CD4-positive, alpha-beta T cell treated with Interferon gamma for 1 hour (primary cell): ENCODE data around the gene CUEDC1.
A peak's percentile ranks its signal among the peaks of the same experiment; 100 is the strongest.

Source experiments
- DNase-seq: peaks from one replicate; pipeline ENCODE4 v3.0.0-alpha.2; 2020

Gene CUEDC1, protein sequence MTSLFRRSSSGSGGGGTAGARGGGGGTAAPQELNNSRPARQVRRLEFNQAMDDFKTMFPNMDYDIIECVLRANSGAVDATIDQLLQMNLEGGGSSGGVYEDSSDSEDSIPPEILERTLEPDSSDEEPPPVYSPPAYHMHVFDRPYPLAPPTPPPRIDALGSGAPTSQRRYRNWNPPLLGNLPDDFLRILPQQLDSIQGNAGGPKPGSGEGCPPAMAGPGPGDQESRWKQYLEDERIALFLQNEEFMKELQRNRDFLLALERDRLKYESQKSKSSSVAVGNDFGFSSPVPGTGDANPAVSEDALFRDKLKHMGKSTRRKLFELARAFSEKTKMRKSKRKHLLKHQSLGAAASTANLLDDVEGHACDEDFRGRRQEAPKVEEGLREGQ

GRCh38 chr17:57955183-57955931 lies at the start of gene CUEDC1:
Gene CUEDC1 (minus strand): TSS chr17:57955412. CDS start chr17:57885564, 69,848 bp downstream.
- peak; percentile 56 for DNase-seq

DNA sequence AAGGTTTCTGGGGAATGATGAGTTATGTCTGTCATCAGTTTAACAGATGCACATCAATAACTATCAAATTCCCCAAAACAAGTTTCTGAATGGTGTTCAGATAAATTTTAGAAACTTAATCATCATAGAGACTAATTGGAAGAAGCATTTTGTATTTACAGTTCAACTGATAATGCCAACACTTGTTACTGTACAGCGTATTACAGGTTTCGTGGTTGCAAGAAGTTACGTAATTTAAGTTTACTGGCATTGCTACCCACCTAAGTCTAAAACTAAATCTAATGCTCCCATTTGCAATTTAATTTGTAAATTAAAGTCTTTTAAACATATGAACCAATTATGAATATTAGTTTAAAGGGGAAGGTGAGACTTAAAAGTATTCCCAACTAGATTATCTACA lies 48.8 kb upstream of the CUEDC1 start:
- DNase-seq: no peak

GRCh38 chr17:58002973-58003372 lies 47.8 kb upstream of the CUEDC1 start:
- DNase-seq: no peak

GRCh38 chr17:58002154-58002948 lies 47.1 kb upstream of the CUEDC1 start:
- no peak for DNase-seq

DNA sequence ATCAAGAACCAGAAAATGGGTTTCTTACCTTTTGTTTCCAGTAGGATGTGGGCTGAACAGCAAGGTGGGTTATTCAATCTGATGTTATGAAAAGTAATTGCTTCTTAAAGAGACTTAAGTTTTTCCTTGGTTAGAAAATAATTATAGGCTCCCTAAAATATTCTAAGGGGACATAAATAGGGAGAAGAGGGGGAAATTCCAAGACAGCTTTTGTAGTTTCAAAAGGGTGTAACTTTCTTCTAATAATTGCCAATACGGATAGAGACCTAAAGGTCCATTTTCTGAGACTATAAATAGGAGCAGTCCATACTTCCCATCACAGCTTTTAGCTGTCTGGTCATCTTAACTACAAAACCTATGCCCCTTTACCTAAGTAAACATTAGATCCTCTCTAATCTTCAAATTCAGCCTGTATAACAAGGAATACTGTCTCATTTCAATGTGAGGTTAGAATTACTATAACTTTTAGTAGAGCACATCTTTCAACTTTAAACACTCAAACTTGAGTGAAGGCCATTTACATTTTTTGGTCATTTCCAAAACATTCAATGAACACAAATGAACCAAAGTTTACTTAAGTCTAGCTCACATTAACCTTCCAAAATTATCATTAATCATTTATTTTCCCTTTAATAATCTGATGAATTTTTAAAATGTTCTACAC lies 46.4 kb upstream of the CUEDC1 start:
- DNase-seq: no peak

GRCh38 chr17:57999496-58000017 lies 44.3 kb upstream of the CUEDC1 start:
- DNase-seq: no peak

DNA sequence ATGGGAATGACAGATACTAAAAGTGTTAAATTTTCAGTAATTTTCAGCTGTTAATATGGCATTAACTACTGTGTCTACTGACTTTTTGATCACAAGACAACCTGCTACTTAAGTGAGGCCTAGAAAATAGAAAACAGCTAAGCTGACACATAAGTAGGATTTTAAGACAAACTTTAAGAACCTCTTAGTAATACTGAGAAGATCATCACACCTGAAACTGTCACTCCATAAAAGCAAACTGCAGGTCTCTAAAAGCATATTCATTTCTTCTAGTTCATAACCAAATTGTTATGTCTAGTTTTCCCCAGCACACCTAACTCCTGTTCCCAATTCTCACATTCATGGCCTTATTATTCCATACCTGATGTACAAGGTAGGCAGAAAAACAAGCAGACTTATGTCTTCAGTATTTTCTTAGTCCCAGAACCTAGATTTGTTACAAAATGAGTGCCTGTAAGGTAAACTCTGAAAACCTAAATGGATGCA lies 43.8 kb upstream of the CUEDC1 start:
- DNase-seq: no peak

DNA sequence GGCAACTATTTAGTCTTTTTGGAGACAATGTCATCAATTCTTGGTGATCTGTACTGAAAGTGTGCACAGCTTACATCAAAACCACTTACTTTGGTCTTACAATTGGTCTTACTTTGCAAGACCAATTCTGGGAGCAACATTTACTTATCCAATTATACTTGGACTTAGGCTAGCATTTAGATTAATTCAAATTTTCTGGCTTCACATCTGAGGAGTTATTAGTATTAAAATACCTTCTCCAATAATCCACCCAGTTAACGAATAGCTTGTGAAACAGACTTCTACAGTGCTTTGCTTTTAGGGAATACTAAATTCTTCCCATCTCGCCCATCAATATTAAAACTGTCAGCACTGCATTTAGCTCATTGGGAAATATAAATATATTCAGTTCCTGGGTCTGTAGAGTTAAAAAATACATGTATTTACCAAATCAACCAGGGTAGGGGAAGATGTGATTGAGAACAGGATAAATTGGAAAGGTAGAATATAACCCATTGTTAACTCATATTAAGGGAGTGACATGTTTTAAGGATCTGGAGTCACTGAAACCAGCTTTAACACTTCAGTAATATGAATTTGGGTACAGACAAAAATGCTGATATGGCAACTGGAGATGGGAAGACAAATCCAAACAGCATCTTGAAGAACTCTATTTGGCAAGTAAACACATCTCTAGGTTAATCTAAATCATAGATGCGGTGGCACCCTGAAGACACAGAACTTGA lies 42.0 kb upstream of the CUEDC1 start:
- DNase-seq: no peak

GRCh38 chr17:57995076-57995956 lies 40.1 kb upstream of the CUEDC1 start:
- DNase-seq: peak; percentile 61

- no peak for DNase-seq
These were observed 39.2 kb upstream of the CUEDC1 start for GRCh38 chr17:57994436-57994835.

DNA sequence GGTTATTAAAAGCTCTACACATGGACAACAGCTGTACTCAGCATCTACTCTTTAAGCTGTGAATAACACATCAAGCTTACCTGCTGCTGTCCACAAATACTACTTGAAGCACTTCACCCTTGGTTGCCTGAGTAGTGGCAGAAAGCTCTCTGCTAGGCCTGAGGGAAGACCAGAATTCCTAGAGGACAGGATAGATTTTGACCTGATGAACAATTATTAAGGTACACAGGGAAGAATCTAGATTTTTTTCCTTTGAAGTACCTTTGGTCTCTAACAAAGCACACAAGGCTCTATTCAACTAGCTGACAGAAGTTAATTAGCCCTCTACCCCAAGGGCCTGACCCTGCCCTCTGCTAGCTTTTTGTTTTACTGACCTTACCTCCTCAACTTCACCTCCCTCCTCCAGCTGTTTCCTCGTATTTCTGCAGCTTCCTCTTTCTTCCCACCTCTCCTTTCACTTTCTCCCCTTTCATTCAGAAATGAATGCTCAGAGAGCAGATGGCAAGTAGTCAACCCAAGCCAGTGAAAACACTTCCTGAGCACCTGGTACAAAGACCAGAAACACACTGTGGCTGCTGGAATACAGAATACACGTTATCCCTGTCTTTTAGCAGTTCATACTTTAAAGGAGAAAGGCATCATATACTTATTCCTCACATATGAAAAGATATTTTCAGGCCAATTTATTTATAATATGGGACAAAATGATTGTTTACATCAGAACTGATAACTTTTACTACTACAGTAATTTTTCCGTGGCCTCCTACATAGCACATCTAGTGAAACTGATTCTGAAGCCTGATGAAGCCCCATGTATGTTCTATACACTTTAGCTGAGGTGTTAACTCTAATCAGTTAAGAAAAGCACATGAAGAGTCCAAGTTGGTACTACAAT lies 38.5 kb upstream of the CUEDC1 start:
- DNase-seq: no peak

- DNase-seq: no peak
These were observed 36.3 kb upstream of the CUEDC1 start for GRCh38 chr17:57991537-57991936.

- no peak for DNase-seq
These were observed 34.8 kb upstream of the CUEDC1 start for GRCh38 chr17:57990037-57990436.

DNA sequence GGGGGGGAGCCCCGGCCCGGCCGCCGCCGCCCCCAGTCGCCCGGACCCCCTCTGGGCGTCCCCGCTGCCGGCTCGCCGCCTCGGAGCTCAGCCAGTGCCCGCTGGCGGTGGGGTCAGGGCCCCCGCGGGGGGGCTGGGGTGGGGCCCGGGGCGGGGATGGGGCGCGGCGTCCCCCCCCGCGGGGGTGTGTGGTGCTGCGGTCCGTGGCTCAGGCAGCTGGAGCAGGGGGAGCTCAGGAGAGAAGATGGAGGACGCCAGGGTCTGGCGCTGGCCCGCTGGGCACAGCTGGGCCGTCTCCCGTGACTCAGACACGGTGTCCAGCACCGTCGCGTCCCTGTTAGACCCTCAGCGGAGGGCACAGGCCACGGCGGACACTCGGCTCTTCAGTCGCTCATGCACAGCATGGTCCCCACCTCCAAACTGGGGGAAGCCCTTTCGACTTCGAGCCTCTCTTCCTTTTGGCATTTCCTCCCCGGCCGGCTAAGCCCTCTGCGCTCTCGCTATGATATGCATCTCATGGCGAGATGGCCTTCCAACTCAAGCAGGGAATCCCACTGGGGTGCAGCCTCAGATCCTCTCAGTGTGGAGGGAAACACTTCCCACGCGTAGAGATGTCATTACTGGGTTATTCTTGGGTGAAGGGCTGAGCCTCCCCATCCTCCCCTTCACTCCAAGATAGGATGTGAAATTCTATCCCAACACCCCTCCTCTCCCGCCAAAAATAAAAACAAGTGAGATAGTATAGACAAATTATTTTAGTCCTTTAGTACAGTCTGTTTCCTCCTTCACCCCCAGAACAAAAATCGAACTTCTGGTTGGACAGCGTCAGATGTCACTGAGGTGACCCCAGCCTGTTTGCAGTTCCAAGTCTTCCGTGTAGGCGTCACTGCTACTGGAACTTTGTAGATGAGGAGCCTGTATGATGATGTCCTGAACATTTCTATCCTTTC lies 33.4 kb upstream of the CUEDC1 start:
- DNase-seq: peak; percentile 64

GRCh38 chr17:57987581-57988300 lies 32.5 kb upstream of the CUEDC1 start, which contains the start of gene VEZF1:
Gene VEZF1 (minus strand): TSS chr17:57988254. CDS start chr17:57988111, 143 bp downstream.
- DNase-seq: peak; percentile 76

DNA sequence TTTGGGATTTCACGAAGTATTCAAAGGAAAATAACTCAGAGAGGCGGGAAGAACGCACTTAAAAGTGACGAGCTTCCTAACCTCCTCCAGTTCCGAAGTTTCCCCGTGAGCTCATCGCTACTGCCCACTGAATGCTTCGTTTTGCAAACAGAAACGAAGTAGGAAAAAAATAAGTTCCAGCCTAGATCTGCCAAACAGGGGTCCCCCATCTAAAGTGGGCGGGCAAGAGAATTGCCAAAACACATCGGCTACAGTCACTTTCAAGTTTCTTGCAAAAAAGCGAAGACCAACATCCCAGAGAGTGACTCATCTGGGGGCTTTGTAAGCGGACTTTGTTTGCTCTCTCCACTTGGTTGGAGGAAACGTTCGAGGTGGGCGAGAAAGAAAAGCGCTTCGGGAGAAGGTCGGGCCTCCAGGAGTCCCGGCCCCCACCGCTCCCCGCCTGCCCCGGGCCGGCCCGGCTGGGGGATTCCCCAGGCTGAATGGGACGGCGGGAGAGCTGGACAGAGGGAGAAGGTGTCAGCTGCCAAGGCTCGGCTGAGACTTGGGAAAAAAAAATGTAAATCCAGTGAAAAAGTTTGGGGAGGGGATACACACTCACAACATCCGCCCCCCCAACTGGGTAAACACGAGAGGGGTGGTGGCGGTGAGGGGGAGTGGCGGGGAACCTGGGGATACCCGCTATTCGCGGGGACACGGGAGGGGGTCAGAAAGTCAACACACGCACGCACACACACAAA lies 31.8 kb upstream of the CUEDC1 start:
- DNase-seq: peak; percentile 33

GRCh38 chr17:57985675-57985974 lies 30.4 kb upstream of the CUEDC1 start:
- DNase-seq: no peak
